Measurements from ENCODE around the gene TECPR2.
"Not testable (repeated sequence)": the region's sequence is repeated elsewhere in the genome, so short reads cannot be mapped to it uniquely, and the experiment has no call there.

Gene TECPR2

DNA sequence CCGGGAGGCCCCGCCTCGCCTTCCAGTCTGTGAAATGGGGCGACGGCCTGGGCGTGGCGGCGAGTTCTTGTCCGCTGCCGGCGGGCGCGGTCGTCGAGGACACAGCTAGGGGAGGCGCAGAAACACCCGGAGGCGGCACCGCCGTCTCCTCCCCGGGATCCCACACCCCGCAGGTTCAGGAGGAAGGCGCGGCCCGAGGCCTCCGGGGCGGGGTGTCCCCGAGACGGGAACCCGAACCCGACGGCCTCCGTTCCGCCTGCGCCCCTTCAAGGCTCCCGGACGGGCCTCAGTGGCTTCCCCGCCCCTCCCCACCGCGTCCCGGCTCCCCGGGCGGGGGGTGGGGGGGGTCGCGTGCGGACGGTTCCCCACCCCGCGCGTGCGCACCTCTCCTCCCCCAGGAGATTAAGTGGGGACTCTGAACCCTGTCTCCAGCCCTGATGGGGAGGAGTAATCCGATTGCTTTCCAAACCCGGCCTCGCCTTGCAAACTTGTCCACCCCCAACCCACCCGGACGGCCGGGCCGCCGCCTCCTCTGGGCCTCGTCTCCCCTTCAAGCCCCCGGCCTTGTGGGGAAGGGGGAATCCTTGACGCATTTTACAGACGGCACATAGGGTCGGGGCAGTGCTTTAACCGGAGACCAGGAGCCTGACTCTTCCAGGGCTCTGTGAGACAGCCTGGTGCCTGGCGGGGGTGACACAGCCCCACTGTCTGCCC, 182.2 kb downstream of the TECPR2 start:
- TF ChIP-seq POLR2A (IDR thresholded peaks at IDR 0.05; ENCODE audit: extremely low read depth, insufficient read length) (no peak), MAX (IDR thresholded peaks at IDR 0.05; ENCODE audit: low read depth, low read length) (no peak), MYC (IDR thresholded peaks at IDR 0.05; ENCODE audit: low read depth, low read length) (no peak)
- TF ChIP-seq, protein P1, sequence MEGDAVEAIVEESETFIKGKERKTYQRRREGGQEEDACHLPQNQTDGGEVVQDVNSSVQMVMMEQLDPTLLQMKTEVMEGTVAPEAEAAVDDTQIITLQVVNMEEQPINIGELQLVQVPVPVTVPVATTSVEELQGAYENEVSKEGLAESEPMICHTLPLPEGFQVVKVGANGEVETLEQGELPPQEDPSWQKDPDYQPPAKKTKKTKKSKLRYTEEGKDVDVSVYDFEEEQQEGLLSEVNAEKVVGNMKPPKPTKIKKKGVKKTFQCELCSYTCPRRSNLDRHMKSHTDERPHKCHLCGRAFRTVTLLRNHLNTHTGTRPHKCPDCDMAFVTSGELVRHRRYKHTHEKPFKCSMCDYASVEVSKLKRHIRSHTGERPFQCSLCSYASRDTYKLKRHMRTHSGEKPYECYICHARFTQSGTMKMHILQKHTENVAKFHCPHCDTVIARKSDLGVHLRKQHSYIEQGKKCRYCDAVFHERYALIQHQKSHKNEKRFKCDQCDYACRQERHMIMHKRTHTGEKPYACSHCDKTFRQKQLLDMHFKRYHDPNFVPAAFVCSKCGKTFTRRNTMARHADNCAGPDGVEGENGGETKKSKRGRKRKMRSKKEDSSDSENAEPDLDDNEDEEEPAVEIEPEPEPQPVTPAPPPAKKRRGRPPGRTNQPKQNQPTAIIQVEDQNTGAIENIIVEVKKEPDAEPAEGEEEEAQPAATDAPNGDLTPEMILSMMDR (IDR thresholded peaks at IDR 0.05; ENCODE audit: low read depth, low read length) = no peak
- DNase-seq (ENCODE audit: low read depth) = no peak
- H3K4me3 ChIP-seq (ENCODE audit: low read depth, low read length) = no peak overlapping the region

GRCh38 chr14:102545461-102546265, 182.9 kb downstream of the TECPR2 start:
- TF ChIP-seq MAX (IDR thresholded peaks at IDR 0.05; ENCODE audit: low read depth, low read length) (no peak), POLR2A (IDR thresholded peaks at IDR 0.05; ENCODE audit: extremely low read depth, insufficient read length) (no peak), MYC (IDR thresholded peaks at IDR 0.05; ENCODE audit: low read depth, low read length) (no peak)
- TF ChIP-seq, protein P1 (IDR thresholded peaks at IDR 0.05; ENCODE audit: low read depth, low read length) = no peak
- H3K4me3 ChIP-seq (ENCODE audit: low read depth, low read length) = no peak overlapping the region
- no peak for DNase-seq (ENCODE audit: low read depth)

DNA sequence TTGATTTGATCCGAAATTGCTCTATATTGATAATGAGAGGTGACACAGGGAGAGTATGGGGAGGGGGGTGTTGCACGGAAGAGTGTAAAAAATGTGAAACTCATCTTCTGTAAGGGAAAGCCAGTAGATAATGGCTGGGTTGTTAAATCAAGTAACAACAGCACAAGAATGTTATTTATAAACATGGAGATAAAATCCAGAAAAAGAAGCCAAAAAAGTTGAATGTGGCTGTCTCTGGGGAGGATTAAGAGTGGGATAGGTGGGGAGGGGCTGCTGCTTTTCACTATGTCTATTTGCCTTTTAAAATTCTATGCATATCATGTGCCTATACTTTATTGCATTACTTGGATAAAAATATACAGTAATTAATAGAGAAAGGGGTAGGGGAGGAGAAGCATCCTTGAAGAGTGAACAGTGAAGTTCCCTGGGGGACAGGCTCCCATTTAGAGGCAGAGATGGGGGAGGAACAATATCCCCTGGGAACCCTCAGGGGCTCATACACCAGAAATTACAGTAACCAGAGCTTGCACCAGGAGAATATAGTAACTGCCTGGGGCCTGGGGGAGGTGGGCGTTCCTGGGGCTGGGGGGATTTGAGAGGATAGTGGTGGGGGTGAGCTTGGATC, 186.0 kb downstream of the TECPR2 start:
- TF ChIP-seq MAX (IDR thresholded peaks at IDR 0.05; ENCODE audit: low read depth, low read length) (no peak), POLR2A (IDR thresholded peaks at IDR 0.05; ENCODE audit: extremely low read depth, insufficient read length) (no peak), MYC (IDR thresholded peaks at IDR 0.05; ENCODE audit: low read depth, low read length) (no peak)
- TF ChIP-seq, protein P1 (IDR thresholded peaks at IDR 0.05; ENCODE audit: low read depth, low read length) = no peak
- H3K4me3 ChIP-seq (ENCODE audit: low read depth, low read length) = no peak overlapping the region
- no peak for DNase-seq (ENCODE audit: low read depth)

DNA sequence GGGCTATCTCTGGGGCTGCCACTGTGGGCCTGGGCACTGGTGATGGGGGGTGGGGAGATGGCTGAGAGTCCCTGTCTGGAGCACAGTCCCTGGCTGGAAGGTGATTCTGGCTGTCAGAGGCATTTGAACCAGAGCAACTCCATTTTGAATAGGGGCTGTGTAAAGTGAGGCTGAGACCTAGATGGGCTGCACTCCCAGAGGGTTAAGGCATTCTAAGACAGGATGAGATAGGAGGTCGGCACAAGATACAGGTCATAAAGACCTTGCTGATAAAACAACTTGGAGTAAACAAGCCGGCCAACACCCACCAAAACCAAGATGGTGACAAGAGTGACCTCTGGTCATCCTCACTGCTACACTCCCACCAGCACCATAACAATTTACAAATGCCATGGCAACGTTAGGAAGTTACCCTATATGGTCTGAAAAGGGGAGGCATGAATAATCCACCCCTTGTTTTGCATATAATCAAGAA, 188.2 kb downstream of the TECPR2 start:
- DNase-seq (ENCODE audit: low read depth); H3K4me3 ChIP-seq (ENCODE audit: low read depth, low read length): not testable (repeated sequence)
